Endometrium (tissue), 2 donors: ENCODE results near the gene ADAMTS19.
A peak's percentile ranks its signal among the peaks of the same experiment; 100 is the strongest.
"Not testable (repeated sequence)": the region's sequence is repeated elsewhere in the genome, so short reads cannot be mapped to it uniquely, and the experiment has no call there.

Experiments used
- FAIRE-seq: peaks from 2 replicates; lab custom pipeline; 2012; peaks lifted over from hg19 to GRCh38; lab: Jason Lieb, UNC
- donor health status: control.
- donor health status: control.

ADAMTS19 gene

GRCh38 chr5:129584496-129584895 is 124.4 kb downstream of the ADAMTS19 start:
- FAIRE-seq = not testable (repeated sequence)

GRCh38 chr5:129591508-129592160 is 131.5 kb downstream of the ADAMTS19 start:
- FAIRE-seq = no peak

DNA sequence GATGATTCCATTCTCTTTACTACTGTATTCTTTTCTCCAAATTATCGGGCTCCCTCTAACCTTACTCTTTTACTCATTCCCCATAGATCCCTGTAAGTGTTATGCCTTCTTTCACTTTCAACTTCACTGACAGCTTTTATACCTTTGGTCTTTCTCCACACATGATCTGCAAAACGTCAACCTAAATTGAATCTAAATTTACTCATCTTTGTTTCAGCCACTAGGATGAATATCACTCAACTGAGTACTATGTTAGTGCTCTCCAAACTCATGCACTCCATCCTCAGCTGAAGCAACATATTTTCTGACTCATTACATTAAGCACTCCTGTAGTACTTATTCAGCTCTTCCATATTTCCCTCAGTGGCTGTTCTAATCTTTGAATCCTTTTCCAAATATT is 133.4 kb downstream of the ADAMTS19 start:
- no peak for FAIRE-seq

GRCh38 chr5:129601576-129601975 is 141.5 kb downstream of the ADAMTS19 start:
- FAIRE-seq = no peak

- FAIRE-seq = no peak
Measured at GRCh38 chr5:129608350-129608749, 148.3 kb downstream of the ADAMTS19 start.

- no peak for FAIRE-seq
Measured at GRCh38 chr5:129609710-129610109, 149.6 kb downstream of the ADAMTS19 start.

GRCh38 chr5:129616517-129616916 is 156.4 kb downstream of the ADAMTS19 start:
- peak; percentile 88 for FAIRE-seq

DNA sequence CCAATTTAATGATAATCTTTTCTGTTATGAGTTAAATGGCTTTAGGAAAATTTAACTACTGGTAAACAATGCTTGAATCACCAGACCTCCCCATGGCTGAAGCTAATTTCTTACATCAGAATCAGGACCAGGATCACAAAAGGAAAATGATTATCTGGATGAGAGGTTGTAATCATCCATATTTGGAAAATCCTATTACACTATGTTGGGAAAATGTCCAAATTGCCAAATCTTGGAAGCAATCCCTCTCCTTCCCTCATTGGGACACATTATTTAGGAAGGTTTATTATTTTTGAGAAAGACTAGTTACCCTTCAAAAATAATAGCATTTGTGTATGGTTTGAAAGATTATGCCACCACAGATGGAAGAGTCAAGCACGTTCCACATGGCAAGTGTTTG is 157.1 kb downstream of the ADAMTS19 start:
- FAIRE-seq = no peak

GRCh38 chr5:129619782-129620181 is 159.7 kb downstream of the ADAMTS19 start:
- FAIRE-seq = no peak

GRCh38 chr5:129622531-129622930 is 162.4 kb downstream of the ADAMTS19 start:
- no peak for FAIRE-seq

DNA sequence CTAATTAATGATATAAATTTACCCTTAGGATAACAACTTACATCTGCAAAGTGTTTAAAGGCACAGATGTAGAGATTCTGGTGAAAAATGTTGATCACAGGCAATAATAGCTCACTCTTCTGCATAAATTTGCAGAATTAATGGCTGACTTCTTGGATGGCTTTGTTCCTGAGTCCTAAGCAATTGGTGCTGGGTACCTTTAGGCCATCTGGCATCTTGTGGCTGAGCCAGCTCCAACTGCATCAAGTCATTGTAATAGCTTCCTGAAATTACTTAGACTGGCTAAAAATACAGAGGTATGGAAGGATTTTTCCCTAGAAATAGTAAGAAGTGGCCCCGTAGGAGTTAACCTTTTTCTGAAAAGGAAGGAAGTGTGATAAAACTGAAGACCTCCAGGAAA is 169.5 kb downstream of the ADAMTS19 start:
- FAIRE-seq = no peak

DNA sequence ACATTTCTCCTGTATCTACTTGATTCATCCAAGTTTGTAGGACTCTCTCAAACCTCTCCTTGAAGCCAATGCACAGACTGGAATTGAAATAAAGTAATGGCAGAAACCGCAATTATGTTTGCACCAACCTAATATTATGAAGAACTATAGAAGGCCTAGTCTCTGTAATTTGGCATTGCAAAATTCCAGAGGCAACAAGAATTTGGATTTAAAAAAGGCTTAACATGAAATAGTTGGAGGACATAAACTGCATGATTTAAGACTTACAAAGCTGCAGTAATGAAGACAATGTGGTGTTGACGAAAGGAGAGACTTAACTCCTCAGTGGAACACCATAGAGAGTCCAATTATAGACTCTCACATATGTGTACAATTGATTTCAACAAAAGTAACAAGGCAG is 170.0 kb downstream of the ADAMTS19 start:
- peak; percentile 55 for FAIRE-seq

DNA sequence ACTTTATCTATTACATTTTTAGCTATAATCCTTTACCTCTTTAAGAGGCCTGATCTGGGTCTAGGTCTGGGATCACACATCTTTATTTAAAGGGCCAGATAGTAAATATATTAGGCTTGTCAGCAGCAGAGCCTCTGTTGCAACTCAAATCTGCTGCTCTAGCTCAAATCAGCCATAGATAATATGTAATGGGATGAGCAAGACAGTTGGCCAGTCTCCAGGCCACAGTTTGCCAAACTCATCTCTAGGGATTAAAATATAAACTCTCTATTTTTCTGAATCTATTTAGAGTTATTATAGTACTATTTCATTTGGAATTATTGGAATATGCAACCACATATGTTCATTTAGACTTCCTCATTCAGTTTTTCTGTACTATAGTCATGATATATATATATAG is 171.9 kb downstream of the ADAMTS19 start:
- FAIRE-seq = no peak

DNA sequence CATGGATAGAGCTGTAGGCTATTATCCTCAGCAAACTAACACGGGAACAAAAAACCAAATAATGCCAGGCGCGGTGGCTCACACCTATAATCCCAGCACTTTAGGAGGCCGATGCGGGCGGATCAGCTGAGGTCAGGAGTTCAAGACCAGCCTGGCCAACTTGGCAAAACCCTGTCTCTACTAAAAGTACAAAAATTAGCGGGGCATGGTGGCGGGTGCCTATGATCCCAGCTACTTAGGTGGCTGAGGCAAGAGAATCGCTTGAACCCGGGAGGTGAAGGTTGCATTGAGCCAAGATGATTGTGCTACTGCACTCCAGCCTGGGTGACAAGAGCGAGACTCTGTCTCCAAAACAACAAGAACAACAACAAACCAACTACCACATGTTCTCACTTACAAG is 177.4 kb downstream of the ADAMTS19 start:
- FAIRE-seq = not testable (repeated sequence)

- no peak for FAIRE-seq
Measured at GRCh38 chr5:129639331-129639730, 179.2 kb downstream of the ADAMTS19 start.

DNA sequence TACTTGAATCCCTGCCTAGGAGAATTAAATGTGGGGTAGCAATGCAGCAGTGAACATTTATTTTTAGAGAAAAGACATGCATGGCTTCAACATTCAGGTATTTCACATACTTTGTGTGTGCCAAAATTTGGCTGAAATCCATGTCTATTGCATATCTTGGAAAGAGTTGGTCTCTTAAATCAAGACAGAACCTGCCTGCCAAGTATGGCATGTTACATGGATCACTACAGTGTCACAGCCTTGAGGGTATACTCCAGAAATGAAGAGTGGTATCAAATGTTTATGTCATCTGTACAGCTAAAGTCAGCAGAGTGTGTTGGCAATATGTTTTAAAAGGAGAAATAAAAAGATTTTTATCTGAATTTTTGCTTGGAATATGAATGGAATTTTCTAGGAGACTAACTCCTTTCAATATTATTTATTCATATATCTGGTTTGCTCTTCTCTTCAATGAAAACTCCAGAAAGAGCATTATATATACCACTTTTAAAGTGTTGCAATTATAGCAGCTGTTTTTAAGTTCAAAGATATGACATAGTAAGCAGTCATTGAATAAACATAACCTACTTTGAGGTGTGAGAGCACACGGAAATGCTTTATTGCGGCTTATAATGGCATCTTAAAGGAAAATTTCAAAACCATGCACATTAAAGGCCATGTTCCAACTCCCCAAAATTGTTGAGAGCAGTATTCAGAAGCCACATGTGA is 192.4 kb downstream of the ADAMTS19 start:
- no peak for FAIRE-seq

DNA sequence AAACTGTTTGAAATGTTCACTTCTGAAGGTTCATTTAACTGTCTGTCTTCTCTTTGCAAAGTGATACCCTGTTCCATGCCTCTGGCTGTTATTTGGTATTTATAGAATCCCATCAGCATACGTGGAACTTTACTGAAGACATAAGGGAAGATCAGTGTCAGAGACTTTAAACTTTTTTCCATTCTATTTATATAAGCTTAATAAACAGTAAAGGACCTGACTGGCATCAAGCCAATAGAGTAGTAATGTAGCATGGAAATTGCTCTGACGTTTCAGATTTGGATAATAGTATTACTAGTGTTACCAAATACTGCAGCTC is 192.9 kb downstream of the ADAMTS19 start:
- no peak for FAIRE-seq

- FAIRE-seq = no peak
Measured at GRCh38 chr5:129653442-129653841, 193.3 kb downstream of the ADAMTS19 start.

DNA sequence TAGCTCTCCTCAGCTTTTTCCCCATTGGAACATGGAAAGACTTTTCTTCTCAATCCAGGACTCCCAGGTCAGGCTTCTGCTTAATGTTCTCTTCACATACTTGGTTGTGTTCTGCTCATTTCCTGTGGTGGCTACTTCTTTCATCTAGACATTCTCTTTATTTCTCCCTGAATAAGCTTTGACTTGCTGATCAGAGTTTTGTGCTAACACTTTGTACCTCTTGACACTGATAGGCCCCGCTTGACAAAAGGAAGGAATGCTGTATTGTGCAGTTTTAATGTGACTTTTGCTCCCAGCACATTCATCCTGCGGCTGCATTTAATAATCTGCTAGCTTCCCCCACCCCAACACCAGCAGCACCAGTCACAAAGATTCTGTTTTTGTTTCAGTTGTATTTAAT is 196.9 kb downstream of the ADAMTS19 start:
- no peak for FAIRE-seq

DNA sequence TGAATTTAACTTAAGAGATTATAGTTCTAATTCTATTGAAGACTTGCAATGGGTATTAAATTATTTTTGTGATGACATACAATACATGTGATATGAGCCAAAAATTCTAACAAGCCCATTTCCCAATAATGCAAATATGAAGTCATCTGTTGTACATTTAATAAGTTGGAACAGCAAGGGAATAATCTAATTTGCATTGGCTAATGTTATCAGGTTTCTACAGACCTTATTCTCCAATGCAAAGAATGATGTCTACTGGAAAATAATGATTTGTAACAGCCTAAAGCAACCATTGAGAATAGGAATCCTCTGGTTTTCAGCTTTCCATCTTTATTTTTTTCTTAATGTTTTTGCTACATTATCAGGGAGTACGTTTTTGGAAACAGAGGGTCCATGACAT is 198.7 kb downstream of the ADAMTS19 start:
- FAIRE-seq = no peak

DNA sequence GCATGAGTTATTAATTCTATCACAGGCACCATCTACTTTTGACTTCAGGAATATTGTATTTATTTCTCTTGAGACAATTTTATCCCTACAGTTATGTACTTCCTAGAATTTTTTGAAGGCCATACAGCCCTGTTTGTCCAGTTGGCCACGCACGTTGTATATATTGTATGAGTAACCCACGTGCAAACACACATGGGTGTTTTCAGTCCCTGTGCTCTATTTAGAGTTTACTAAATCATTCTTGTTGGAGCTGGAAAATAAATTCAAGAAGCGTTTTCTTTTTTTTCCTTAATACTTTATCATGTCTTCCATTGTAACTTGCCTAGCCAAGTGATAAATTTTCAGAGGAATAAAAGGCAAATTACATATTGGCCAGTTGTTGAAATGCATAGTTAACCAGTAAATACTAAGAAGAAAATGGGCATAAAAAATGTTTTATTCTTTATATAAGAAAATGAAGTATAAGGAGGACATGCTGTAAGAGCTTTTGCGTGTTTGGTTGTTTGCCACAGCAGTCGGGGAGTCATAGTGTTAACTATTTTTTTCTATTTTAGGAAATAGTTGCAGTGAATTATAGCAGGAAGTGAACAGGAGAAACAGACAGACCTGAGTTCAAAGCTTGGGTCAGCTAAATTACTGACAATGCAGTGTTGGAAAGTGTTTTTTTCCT is 201.4 kb downstream of the ADAMTS19 start:
- FAIRE-seq = no peak

- no peak for FAIRE-seq
Measured at GRCh38 chr5:129664336-129664937, 204.3 kb downstream of the ADAMTS19 start.

- FAIRE-seq = no peak
Measured at GRCh38 chr5:129670957-129671500, 210.9 kb downstream of the ADAMTS19 start.
